Pancreas (tissue), 10 donors: ENCODE measurements around the gene DOCK4. TPM values are rescaled to one million over a fixed set of nuclear protein-coding genes. Genes with fewer than 3 reads are reported as not detected.

ENCODE experiments used
- ATAC-seq, 4 donors: fragments of 200-7000 bp; cut with Tn5 transposase; one replicate each; pipeline versions ENCODE4 v1.8.0 to v1.9.1; 2020; ENCODE audit warnings: mild to moderate bottlenecking in 4 of 4, moderate library complexity in 4 of 4
- DNase-seq, 6 donors: peaks; one replicate each; pipeline ENCODE4 v3.0.0-alpha.2; 2020
- FAIRE-seq: peaks from 2 replicates; lab custom pipeline; 2012; peaks lifted over from hg19 to GRCh38; lab: Jason Lieb, UNC
- H3K27ac ChIP-seq, 4 donors: fragments of 200-600 bp; sonication (generic); 1 replicate in 3 of 4; 2 replicates in 1 of 4; pipeline versions ENCODE4 v1.5.0 to v1.8.0; 2020
- H3K27me3 ChIP-seq, 4 donors: fragments of 200-600 bp; one replicate each; pipeline ENCODE4 v1.8.0; 2021
- H3K36me3 ChIP-seq, 3 donors: fragments of 200-600 bp; sonication (generic) in 1 of 3; one replicate each; pipeline versions ENCODE4 v1.5.0 to v1.8.0; 2020 to 2021
- H3K4me1 ChIP-seq, 3 donors: fragments of 200-600 bp; one replicate each; pipeline ENCODE4 v1.8.0; 2021
- H3K4me3 ChIP-seq, 4 donors: fragments of 200-600 bp; sonication (generic) in 2 of 4; one replicate each; pipeline versions ENCODE4 v1.5.0 to v1.8.0; 2020 to 2021
- H3K9me3 ChIP-seq, 4 donors: fragments of 200-600 bp; one replicate each; pipeline ENCODE4 v1.8.0; 2021
- CTCF ChIP-seq, 4 donors: fragments of 200-600 bp; sonication (generic) in 3 of 4; IDR thresholded peaks; one replicate each; pipeline versions ENCODE4 v1.5.0 to v1.8.0; 2021; ENCODE audit warnings: antibody characterized with exemption in 4 of 4
- WGBS, 2 donors: extraction: QIAGEN DNeasy Blood & Tissue Kit; methylation state at CpG; one replicate each; pipeline ENCODE4 v1.1.7; 2013; 5-methylcytosine and 5-hydroxymethylcytosine counted together
- intact Hi-C, 3 donors: fragments of 100-400 bp; cut with DNase I; formaldehyde crosslinking; loops; one replicate each; pipeline versions ENCODE4 v1.11.1 to v1.14.2; 2022
- polyA plus RNA-seq, 2 donors: library from polyadenylated mRNA; stranded (reverse); fragments of 200-250 nt; gene quantifications; one replicate each; pipeline ENCODE4 v1.2.3, GENCODE V29; 2013
- total RNA-seq, 6 donors: library from RNA; stranded (reverse); fragmentation: NEBNext Ultra II Directional in 4 of 6; extraction: Animal tissue kit (Norgen Biotek cat#: 25700) in 4 of 6; gene quantifications; one replicate each; pipeline versions ENCODE4 v1.2.1 to v1.2.4, GENCODE V29; 2021 to 2023
- donor health status: healthy with polysubstance abuse.
- donor health status: DM: no; HTN: no; CAD: no; lungs with moderate emphysema.
- donor health status: DM: no; HTN: no; CAD: no.
- donor health status: control.
- donor health status: control.
- donor health status: Bipolar disorder and iron deficiency.
- donor health status: DM: yes; HTN: yes; CAD: no.
- donor health status: DM: no; HTN: no; CAD: no.
- donor health status: DM: no; HTN: no; CAD: no.
- donor health status: DM: yes; HTN: yes; CAD: no.

The DOCK4 gene
- total and polyA plus RNA-seq, 8 donors: 5.4 to 15.5 (median 6.1) TPM

- no peak for FAIRE-seq
- ATAC-seq: no peak
- no peak overlapping the region for H3K4me3 ChIP-seq
- DNase-seq: no peak
- H3K27me3 ChIP-seq: no peaks in the 10 kb centered on the region
- H3K9me3 ChIP-seq: no peaks in the 10 kb centered on the region
- H3K4me1 ChIP-seq: no peaks in the 10 kb centered on the region
- no peaks in the 10 kb centered on the region for H3K36me3 ChIP-seq
- no peak overlapping the region for H3K27ac ChIP-seq
- TF ChIP-seq CTCF (IDR thresholded peaks at IDR 0.05): no peak
- intact Hi-C loops: no loop called here
Measured at GRCh38 chr7:111677848-111678247, 528.4 kb downstream of the DOCK4 start.

GRCh38 chr7:111676811-111677210 is 529.4 kb downstream of the DOCK4 start:
- no peak overlapping the region for H3K4me3 ChIP-seq
- H3K9me3 ChIP-seq: no peaks in the 10 kb centered on the region
- H3K27me3 ChIP-seq: no peaks in the 10 kb centered on the region
- ATAC-seq: no peak
- DNase-seq: no peak
- no peak for FAIRE-seq
- H3K4me1 ChIP-seq: no peaks in the 10 kb centered on the region
- H3K36me3 ChIP-seq: no peaks in the 10 kb centered on the region
- TF ChIP-seq CTCF (IDR thresholded peaks at IDR 0.05): no peak
- 28 to 60% methylated on average over 2 of the region's 2 CpGs for WGBS, 2 donors
- H3K27ac ChIP-seq: no peak overlapping the region
- intact Hi-C loops: no loop called here

Other genes with a start within 250 kb of the DOCK4 start
- gene ZNF277, start 296 bp upstream of the DOCK4 start, total RNA-seq: 10 to 100 TPM; 15.1 to 25.3 (median 20.3) TPM
- 10 to 100 TPM; 13.6 to 17.4 TPM for gene ZNF277, start 296 bp upstream of the DOCK4 start, polyA plus RNA-seq
- gene IFRD1, start 244.1 kb upstream of the DOCK4 start, total RNA-seq: 100 to 1,000 TPM in 2 of 6 donors, 10 to 100 TPM in 4; 44.7 to 141 (median 72.6) TPM
- 100 to 1,000 TPM in 1 of 2 donors, 10 to 100 TPM in 1; 45.3 to 102 TPM for gene IFRD1, start 244.1 kb upstream of the DOCK4 start, polyA plus RNA-seq